Measurements from ENCODE around the gene ZNF827. TPM values are rescaled to one million over a fixed set of nuclear protein-coding genes. Genes with fewer than 3 reads are reported as not detected.

ZNF827 gene
- total RNA-seq, 6 donors from 2014 or later: 8.1 to 68.1 (median 18.3) TPM

DNA sequence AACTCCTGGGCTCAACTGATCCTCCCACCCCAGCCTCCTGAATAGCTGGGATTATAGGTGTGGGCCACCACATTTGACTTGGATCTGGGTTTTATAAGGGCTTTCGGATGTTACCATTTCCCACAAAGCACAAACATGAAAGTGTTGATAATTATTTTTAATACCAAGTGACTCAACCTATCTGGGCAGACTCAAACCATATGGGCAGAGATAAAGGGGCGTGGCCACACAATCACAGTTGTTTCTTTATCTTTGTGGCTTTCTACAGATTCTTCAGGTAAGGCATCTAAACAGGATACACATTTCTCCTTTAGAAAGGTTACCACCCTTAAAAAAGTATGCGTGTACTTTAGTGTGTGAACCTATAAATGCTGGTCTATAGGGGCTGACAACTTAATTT, 122.5 kb downstream of the ZNF827 start:
- Histone ChIP-seq H3K27ac (no peak overlapping the region), H3K4me1 (no peaks in the 10 kb centered on the region), H3K36me3 (peaks cover 0 to 4% (median 0%) of the 10 kb centered on the region in 4 donors), H3K27me3 (no peaks in the 10 kb centered on the region), H3K4me3 (no peak overlapping the region), H3K9me3 (no peaks in the 10 kb centered on the region)
- TF ChIP-seq EP300 (IDR thresholded peaks at IDR 0.05) (no peak), CTCF (IDR thresholded peaks at IDR 0.05) (no peak), POLR2A (IDR thresholded peaks at IDR 0.05) (no peak), POLR2AphosphoS5 (IDR thresholded peaks at IDR 0.05) (no peak)
- 94 to 98% methylated on average over 3 of the region's 3 CpGs for WGBS, 2 donors
- no peak for ATAC-seq (ENCODE audit: low FRiP score in 2 of 2)
- DNase-seq: no peak

DNA sequence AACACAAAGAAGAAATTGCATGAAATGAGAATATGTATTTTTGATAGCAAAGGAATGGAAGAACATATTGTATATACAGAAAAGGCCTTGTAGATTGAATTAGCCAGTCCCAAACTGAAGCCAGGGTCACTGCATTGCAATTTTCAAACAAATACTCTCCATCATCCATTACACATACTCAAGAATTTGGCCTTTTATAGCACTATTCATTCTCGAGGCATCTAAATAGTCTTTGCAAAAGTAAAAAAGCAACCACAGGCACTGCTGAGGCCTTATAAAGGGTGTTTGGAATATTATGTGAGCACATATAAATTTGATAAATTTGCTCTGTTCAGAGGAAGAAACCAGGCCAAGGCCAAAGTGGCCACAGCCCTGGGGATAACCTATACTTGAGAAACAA, 123.0 kb downstream of the ZNF827 start:
- no peak for TF ChIP-seq POLR2A (IDR thresholded peaks at IDR 0.05)
- TF ChIP-seq CTCF (IDR thresholded peaks at IDR 0.05): no peak
- TF ChIP-seq EP300 (IDR thresholded peaks at IDR 0.05): no peak
- TF ChIP-seq POLR2AphosphoS5 (IDR thresholded peaks at IDR 0.05): no peak
- Histone ChIP-seq H3K27me3 (no peaks in the 10 kb centered on the region), H3K4me3 (no peak overlapping the region), H3K9me3 (no peaks in the 10 kb centered on the region), H3K36me3 (peaks cover 0 to 4% (median 0%) of the 10 kb centered on the region in 4 donors), H3K4me1 (no peaks in the 10 kb centered on the region), H3K27ac (no peak overlapping the region)
- ATAC-seq (ENCODE audit: low FRiP score in 2 of 2): no peak
- DNase-seq: no peak
- WGBS, 2 donors: 69 to 81% methylated on average over 1 of the region's 1 CpG

DNA sequence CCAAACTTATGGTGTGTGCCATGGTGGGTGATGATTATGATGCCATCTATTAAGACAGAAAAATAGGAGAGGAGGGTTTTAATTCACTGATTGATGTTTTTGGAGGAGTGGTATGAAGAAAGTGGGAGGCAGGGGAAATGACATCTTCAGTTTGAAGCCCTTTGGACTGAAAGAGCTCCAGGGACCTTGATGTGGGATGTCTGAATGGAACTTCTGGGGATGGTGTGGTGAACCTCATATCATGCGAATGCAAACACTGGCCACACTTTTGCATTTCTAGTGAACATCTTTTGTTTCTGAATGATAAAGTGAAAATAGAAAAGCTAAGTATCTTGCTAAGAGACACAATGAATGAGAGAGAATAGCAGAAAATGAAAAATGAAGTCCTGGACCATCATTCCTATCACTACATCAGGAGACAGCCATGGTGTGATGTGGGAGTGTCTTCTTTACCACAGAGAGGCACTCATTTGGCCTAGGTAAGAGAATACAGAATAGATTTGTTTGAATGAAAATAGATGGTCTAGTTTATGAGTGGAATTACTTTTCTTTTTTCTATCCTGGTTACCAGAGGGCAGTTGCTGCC, 123.5 kb downstream of the ZNF827 start:
- ATAC-seq (ENCODE audit: low FRiP score in 2 of 2) (no peak), DNase-seq (no peak)
- TF ChIP-seq EP300 (IDR thresholded peaks at IDR 0.05) (no peak), POLR2A (IDR thresholded peaks at IDR 0.05) (no peak), POLR2AphosphoS5 (IDR thresholded peaks at IDR 0.05) (no peak), CTCF (IDR thresholded peaks at IDR 0.05) (no peak)
- no peak overlapping the region for H3K27ac ChIP-seq
- H3K4me3 ChIP-seq: no peak overlapping the region
- peaks cover 0 to 4% (median 0%) of the 10 kb centered on the region in 4 donors for H3K36me3 ChIP-seq
- no peaks in the 10 kb centered on the region for H3K9me3 ChIP-seq
- WGBS, 2 donors: 79 to 96% methylated on average over 1 of the region's 1 CpG
- no peaks in the 10 kb centered on the region for H3K4me1 ChIP-seq
- H3K27me3 ChIP-seq: no peaks in the 10 kb centered on the region

DNA sequence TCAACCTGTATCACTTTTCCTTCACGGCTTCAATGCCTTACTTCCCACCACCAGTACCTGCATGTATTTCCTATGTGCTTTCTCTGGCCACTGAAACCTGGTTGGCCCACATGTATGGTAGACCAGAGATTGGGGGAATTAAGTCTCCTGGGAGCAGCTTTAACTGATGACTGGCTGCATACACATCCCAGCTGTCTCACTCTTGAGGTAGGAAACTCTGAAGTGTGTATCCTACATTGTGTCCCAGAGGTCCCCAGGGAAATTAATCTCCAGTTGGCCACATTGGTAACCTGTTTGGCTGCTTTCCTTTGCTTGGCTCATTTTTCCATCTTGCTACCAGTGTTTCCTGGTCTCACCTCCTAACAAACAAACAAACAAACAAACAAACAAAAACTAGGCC, 124.4 kb downstream of the ZNF827 start:
- DNase-seq (no peak), ATAC-seq (ENCODE audit: low FRiP score in 2 of 2) (no peak)
- H3K4me1 ChIP-seq: no peaks in the 10 kb centered on the region
- TF ChIP-seq POLR2AphosphoS5 (IDR thresholded peaks at IDR 0.05): no peak
- no peak for TF ChIP-seq POLR2A (IDR thresholded peaks at IDR 0.05)
- no peak for TF ChIP-seq CTCF (IDR thresholded peaks at IDR 0.05)
- no peak for TF ChIP-seq EP300 (IDR thresholded peaks at IDR 0.05)
- H3K9me3 ChIP-seq: peaks cover 0 to 6% (median 0%) of the 10 kb centered on the region in 4 donors
- no peak overlapping the region for H3K4me3 ChIP-seq
- 92 to 100% methylated on average over 1 of the region's 1 CpG for WGBS, 2 donors
- peaks cover 0 to 4% (median 0%) of the 10 kb centered on the region in 4 donors for H3K36me3 ChIP-seq
- H3K27ac ChIP-seq: no peak overlapping the region
- no peaks in the 10 kb centered on the region for H3K27me3 ChIP-seq

GRCh38 chr4:145812919-145813318, 125.7 kb downstream of the ZNF827 start:
- WGBS, 2 donors: 95 to 98% methylated on average over 8 of the region's 8 CpGs
- no peak overlapping the region for H3K27ac ChIP-seq
- no peaks in the 10 kb centered on the region for H3K27me3 ChIP-seq
- H3K36me3 ChIP-seq: peaks cover 0 to 4% (median 0%) of the 10 kb centered on the region in 4 donors
- TF ChIP-seq POLR2AphosphoS5 (IDR thresholded peaks at IDR 0.05) (no peak), CTCF (IDR thresholded peaks at IDR 0.05) (no peak), POLR2A (IDR thresholded peaks at IDR 0.05) (no peak), EP300 (IDR thresholded peaks at IDR 0.05) (no peak)
- H3K4me3 ChIP-seq: no peak overlapping the region
- DNase-seq (no peak), ATAC-seq (ENCODE audit: low FRiP score in 2 of 2) (no peak)
- peaks cover 0 to 6% (median 0%) of the 10 kb centered on the region in 4 donors for H3K9me3 ChIP-seq
- H3K4me1 ChIP-seq: peaks cover 0 to 7% (median 0%) of the 10 kb centered on the region in 4 donors
